Esophagus (tissue), 2 donors: ENCODE data around the gene SLFN12L. TPM values are rescaled to one million over a fixed set of nuclear protein-coding genes. Genes with fewer than 3 reads are reported as not detected.
"Not testable (repeated sequence)": the region's sequence is repeated elsewhere in the genome, so short reads cannot be mapped to it uniquely, and the experiment has no call there.

Experiments
- H3K27ac ChIP-seq, 2 donors: one replicate each; pipeline ENCODE4 v1.5.1; 2013; ENCODE audit warnings: low read depth in 2 of 2, mild to moderate bottlenecking in 2 of 2, inconsistent platforms in 1 of 2, low read length in 1 of 2, moderate library complexity in 1 of 2
- H3K27me3 ChIP-seq, 2 donors: one replicate each; pipeline ENCODE4 v1.6.1; 2013; ENCODE audit warnings: low read length in 2 of 2, control low read depth in 1 of 2, mild to moderate bottlenecking in 1 of 2; ENCODE audit not compliant: insufficient read depth in 2 of 2, control insufficient read depth in 1 of 2
- H3K36me3 ChIP-seq, 2 donors: one replicate each; pipeline ENCODE4 v1.6.1; 2013; ENCODE audit warnings: low read length in 1 of 2; ENCODE audit not compliant: control insufficient read depth in 2 of 2, insufficient read depth in 2 of 2
- H3K4me1 ChIP-seq, 2 donors: one replicate each; pipeline ENCODE4 v1.6.1; 2013; ENCODE audit warnings: low read length in 1 of 2; ENCODE audit not compliant: control insufficient read depth in 2 of 2, insufficient read depth in 2 of 2
- H3K4me3 ChIP-seq, 2 donors: one replicate each; pipeline ENCODE4 v1.5.1; 2013; ENCODE audit warnings: low read length in 2 of 2, mild to moderate bottlenecking in 2 of 2, low read depth in 1 of 2, moderate library complexity in 1 of 2
- H3K9me3 ChIP-seq, 2 donors: one replicate each; pipeline ENCODE4 v1.6.1; 2013; ENCODE audit warnings: mild to moderate bottlenecking in 2 of 2, low read depth in 1 of 2, low read length in 1 of 2, moderate library complexity in 1 of 2; ENCODE audit not compliant: control insufficient read depth in 2 of 2, insufficient read depth in 1 of 2
- WGBS, 2 donors: extraction: QIAGEN DNeasy Blood & Tissue Kit; methylation state at CpG; one replicate each; pipeline ENCODE4 v1.1.7; 2013; 5-methylcytosine and 5-hydroxymethylcytosine counted together
- polyA plus RNA-seq, 2 donors: library from polyadenylated mRNA; stranded (reverse); fragments of 200-250 nt; gene quantifications; one replicate each; pipeline ENCODE4 v1.2.3, GENCODE V29; 2013
- donor health status: healthy with polysubstance abuse.
- donor health status: Bipolar disorder and iron deficiency.

SLFN12L gene
- polyA plus RNA-seq, 2 donors: 0.25 to 0.55 TPM

DNA sequence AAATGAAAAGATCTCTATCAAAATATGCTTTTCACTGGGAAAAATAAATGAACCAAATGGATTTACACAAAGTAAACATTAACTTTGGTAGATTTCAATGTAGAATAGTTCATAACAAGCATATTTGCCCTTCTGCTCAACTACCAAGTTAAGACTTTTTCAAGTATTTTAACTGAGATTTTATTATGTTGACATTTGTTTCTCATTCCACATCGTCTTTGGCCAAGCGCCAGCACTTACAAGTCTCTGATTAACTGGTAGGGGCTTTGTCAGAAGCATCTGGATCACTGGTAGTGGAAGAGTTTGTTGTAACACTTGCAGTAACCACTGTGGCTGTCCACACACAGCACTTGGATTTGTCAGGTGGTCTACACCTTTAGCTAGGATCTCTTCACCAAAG, 22.9 kb downstream of the SLFN12L start:
- no peak overlapping the region for H3K27ac ChIP-seq
- H3K9me3 ChIP-seq: no peaks in the 10 kb centered on the region
- no peaks in the 10 kb centered on the region for H3K27me3 ChIP-seq
- 43 to 52% methylated on average over 2 of the region's 2 CpGs for WGBS, 2 donors
- H3K36me3 ChIP-seq: no peaks in the 10 kb centered on the region
- no peak overlapping the region for H3K4me3 ChIP-seq
- H3K4me1 ChIP-seq: no peaks in the 10 kb centered on the region

DNA sequence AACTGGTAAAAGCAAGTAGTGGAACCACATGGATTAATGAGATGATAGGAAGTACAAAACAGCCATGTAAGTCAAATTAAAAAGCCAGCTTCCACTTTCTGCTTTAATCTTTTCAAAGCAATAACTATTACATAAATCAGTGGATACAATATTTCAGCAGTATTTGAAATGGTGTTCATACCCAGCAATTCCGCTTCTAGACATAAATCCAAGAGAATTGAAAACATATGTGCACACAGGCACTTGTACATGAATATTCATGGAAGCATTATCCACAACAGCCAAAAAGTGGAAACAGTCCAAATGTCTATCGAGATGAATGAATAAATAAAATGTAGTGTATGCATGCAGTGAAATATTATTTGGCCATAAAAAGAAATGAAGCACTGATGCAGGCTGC, 27.4 kb downstream of the SLFN12L start:
- H3K27ac ChIP-seq: no peak overlapping the region
- no peaks in the 10 kb centered on the region for H3K27me3 ChIP-seq
- 84 to 92% methylated on average over 2 of the region's 2 CpGs for WGBS, 2 donors
- H3K4me3 ChIP-seq: no peak overlapping the region
- H3K9me3 ChIP-seq: no peaks in the 10 kb centered on the region
- H3K4me1 ChIP-seq: no peaks in the 10 kb centered on the region
- no peaks in the 10 kb centered on the region for H3K36me3 ChIP-seq

DNA sequence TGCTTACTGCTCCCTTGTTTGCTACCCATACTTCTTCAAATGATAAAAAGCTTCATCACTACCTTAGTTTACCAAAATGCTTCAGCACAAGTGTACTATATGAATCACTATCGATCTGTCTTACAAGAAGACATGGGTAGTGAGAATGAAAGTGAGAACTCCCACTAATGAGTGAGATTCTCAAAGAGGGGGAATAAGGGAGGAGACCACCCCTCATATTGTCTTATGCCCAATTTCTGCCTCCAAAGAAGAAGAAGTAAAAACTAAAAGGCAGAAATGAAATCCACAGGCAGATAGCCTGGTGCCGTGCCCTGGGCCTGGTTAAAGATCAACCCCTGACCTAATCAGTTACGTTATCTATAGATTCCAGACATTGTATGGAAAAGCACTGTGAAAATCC, 29.8 kb downstream of the SLFN12L start:
- not testable (repeated sequence) for H3K4me1 ChIP-seq, H3K27ac ChIP-seq, H3K36me3 ChIP-seq, H3K27me3 ChIP-seq, H3K4me3 ChIP-seq, H3K9me3 ChIP-seq
- 75 to 86% methylated on average over 3 of the region's 3 CpGs for WGBS, 2 donors

DNA sequence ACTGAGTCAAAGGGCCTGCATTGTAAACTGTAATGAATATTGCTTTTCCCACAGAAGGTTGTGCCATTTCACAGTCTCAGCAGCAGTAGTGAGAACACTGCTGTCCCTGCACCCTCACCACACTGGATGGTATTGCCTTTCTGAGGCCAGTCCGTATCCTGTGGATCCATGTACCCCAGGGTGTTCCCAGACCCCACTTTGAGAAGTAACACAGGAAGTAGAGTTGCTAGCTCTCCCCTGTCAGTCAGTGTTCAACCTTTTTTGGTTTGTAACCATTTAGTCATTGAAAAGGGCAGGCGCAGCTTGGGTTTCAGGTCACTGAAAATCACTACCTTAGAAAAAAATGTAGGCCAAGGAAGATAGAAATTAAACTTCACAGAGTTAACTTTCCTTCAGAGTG, 37.9 kb downstream of the SLFN12L start:
- 73 to 89% methylated on average over 2 of the region's 2 CpGs for WGBS, 2 donors
- no peaks in the 10 kb centered on the region for H3K9me3 ChIP-seq
- no peak overlapping the region for H3K4me3 ChIP-seq
- no peaks in the 10 kb centered on the region for H3K36me3 ChIP-seq
- H3K27me3 ChIP-seq: peaks cover 0 to 2% of the 10 kb centered on the region in 2 donors
- no peak overlapping the region for H3K27ac ChIP-seq
- H3K4me1 ChIP-seq: peaks cover 0 to 6% of the 10 kb centered on the region in 2 donors

DNA sequence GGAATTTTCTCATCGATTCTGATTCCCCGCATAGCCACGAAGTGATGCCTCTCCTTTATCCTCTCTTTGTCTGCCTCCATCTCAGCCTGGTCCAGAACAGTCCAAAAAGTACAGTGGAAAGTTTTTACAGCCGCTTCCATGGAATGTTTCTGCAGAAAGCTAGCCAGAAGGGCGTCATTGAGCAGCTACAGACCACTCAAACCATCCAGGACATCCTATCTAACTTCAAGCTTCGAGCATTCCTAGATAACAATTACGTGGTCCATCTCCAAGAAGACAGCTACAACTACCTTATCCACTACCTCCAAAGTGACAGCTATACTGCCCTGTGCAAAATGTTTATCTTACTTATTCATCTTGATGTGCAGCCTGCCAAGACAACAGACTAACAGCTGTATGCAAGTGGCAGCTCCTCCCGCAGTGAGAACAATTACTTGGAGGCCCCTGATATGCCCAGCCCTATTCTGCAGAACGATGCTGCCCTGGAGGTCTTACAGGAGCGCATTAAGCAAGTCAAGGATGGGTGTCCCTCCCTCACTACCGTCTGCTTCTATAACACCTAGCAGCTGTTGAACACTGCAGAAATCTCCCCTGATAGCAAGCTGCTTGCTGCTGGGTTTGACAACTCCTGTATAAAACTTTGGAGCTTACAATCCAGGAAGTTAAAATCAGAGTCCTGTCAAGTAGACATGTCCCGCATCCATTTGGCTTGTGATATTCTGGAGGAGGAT, 38.9 kb downstream of the SLFN12L start:
- H3K36me3 ChIP-seq: no peaks in the 10 kb centered on the region
- no peak overlapping the region for H3K4me3 ChIP-seq
- peaks cover 0 to 2% of the 10 kb centered on the region in 2 donors for H3K27me3 ChIP-seq
- H3K9me3 ChIP-seq: no peaks in the 10 kb centered on the region
- WGBS, 2 donors: 44 to 45% methylated on average over 12 of the region's 12 CpGs
- H3K4me1 ChIP-seq: peaks cover 0 to 6% of the 10 kb centered on the region in 2 donors
- no peak overlapping the region for H3K27ac ChIP-seq

DNA sequence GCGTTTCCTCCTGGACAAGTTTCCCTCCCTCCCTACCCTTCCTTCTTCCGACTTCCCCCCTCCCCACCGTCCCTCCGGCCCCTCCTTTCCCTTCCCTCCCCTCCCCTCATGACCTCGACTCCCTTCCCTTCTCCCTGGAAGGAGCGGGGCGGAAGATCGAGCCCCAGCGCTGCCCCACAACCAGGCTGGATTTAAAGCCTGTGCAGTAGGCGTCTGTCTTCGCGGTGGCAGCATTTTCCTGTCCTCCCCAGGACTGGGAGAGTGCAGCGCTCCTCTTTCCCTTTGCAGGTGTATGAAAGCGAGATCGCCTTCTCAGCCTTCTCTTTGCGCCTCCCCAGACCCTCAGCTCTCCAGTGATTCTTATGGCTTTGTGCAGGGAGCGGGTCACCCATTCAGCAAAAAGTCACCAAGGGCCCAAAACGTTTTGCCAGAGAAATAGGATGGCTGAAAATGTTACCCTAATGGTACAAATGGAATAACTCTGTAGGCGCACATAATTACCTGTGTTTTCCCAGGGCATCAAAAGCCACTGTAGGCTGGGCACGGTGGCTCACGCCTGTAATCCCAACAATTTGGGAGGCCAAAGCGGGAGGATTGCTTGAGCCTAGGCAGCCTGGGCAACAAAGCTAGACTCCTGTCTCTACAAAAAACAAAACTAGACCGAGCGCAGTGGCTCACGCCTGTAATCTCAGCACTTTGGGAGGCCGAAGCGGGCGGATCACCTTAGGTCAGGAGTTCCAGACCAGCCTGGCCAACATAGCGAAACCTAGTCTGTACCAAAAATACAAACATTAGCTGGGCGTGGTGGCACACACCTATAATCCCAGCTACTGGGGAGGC, 40.8 kb downstream of the SLFN12L start:
- no peak overlapping the region for H3K4me3 ChIP-seq
- H3K4me1 ChIP-seq: peaks cover 0 to 6% of the 10 kb centered on the region in 2 donors
- no peak overlapping the region for H3K27ac ChIP-seq
- H3K36me3 ChIP-seq: no peaks in the 10 kb centered on the region
- H3K27me3 ChIP-seq: peaks cover 0 to 2% of the 10 kb centered on the region in 2 donors
- 38 to 47% methylated on average over 30 of the region's 30 CpGs for WGBS, 2 donors
- H3K9me3 ChIP-seq: no peaks in the 10 kb centered on the region

DNA sequence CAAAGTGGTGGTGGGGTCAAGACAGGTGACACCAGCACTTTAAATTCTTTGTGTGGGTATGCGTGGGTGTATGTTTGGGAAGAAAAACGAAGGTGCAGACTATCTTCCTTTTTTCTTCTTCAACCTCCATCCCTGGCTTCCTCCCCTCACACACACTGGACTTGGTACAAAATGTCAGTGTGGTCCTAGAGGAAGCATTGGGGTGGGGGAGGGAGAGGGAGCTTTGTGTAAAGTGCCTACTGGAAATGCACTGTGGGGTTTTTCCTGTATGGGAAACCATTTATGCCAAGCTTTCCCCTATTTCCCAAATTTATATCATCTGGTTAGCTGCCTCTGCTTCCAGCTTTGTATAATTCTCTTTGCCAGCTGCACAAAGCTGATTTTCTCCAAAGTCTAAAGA, 44.4 kb downstream of the SLFN12L start:
- Histone ChIP-seq H3K36me3 (no peaks in the 10 kb centered on the region), H3K27me3 (peaks cover 0 to 2% of the 10 kb centered on the region in 2 donors), H3K27ac (no peak overlapping the region), H3K4me3 (no peak overlapping the region), H3K4me1 (peaks cover 2 to 6% of the 10 kb centered on the region in 2 donors), H3K9me3 (peaks cover 0 to 9% of the 10 kb centered on the region in 2 donors)
- 9 to 19% methylated on average over 2 of the region's 2 CpGs for WGBS, 2 donors

DNA sequence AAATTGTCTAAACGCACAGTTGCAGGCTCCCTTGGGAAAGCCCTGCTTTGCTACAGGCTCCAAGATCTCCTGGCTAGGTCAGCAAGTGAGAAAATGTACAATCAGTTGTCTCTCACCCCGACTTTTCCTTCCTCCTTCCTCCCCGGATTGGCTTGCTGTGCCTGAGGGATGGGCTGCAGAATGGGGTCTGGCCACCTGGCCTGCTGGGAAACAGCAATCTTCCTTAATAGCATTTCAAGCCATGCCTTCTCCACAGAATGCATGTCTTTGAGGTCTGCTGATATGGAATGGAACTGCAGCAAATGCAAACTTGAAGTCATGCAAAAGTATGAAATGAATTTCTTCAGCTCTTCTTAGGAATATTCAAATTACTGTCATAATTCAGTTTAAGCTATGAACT, 46.1 kb downstream of the SLFN12L start:
- H3K27me3 ChIP-seq: no peaks in the 10 kb centered on the region
- H3K36me3 ChIP-seq: no peaks in the 10 kb centered on the region
- H3K27ac ChIP-seq: no peak overlapping the region
- H3K4me1 ChIP-seq: peaks cover 3 to 4% of the 10 kb centered on the region in 2 donors
- WGBS, 2 donors: 33 to 44% methylated on average over 3 of the region's 3 CpGs
- H3K9me3 ChIP-seq: peaks cover 0 to 10% of the 10 kb centered on the region in 2 donors
- H3K4me3 ChIP-seq: no peak overlapping the region

DNA sequence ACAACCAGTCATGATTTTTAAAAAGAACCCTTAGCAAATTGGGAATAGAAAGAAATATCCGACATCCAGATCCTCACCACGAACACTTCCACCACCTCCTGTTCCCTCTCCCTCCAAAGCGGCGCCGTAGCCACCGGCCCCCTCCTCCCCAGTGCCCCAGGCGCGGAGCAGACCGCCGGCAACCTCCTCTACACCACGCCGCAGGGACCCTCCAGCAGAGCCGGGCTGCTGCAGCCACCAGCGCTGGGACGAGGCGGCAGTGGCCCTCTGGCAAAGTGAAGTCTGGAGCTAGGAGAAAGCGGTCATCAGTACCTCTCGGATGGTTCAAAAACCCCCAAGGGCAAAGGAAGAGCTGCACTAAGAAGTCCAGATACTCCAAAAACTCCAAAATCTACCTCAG, 47.5 kb downstream of the SLFN12L start:
- Histone ChIP-seq H3K4me3 (no peak overlapping the region), H3K27me3 (no peaks in the 10 kb centered on the region), H3K36me3 (no peaks in the 10 kb centered on the region), H3K4me1 (peaks cover 0 to 3% of the 10 kb centered on the region in 2 donors), H3K27ac (no peak overlapping the region), H3K9me3 (peaks cover 0 to 10% of the 10 kb centered on the region in 2 donors)
- WGBS, 2 donors: 30 to 40% methylated on average over 18 of the region's 18 CpGs
